ENCODE data around the gene WHRN. TPM values are rescaled to one million over a fixed set of nuclear protein-coding genes. Genes with fewer than 3 reads are reported as not detected.

Gene WHRN
- total and polyA plus RNA-seq, 2 of the 13 experiments (the other 11 are each of a cell fraction or from before 2014, with no cell fraction given): 2.3 to 5.3 TPM

DNA sequence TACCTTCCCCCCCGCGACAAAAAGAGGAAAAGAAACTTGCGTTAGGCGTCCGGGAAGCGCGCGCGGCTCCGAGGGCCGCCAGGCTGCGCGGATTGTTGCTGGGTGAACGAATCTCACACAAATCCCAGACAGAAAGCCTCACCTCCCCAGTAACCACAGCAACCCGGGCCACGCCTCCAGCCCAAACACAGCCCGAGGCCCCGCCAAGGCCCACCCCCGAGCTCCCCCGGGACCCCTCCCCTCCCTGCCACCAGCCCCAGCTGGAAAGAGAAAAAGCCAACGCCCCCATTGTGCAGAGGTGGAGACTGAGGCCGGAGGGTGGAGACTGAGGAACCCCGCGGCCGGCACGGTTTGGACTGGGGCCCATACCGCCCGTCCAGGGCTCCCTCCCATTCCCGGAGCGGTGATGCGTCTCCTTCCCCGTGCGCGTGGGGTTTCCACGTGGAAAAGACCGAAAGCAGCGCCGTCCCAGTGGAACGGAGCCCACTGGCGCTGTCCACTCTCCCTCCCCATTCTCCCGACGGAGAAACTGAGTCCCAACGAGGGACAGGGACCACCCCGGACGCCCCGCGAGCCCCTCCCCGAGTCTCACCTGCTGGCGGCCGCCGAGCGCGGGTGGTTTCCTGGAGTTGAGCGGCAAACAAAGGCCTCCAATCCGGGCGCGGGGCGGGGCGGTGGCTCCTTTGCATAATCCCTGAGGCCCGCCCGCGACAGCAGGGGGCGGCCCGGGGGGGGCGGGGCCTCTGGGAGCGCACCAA is 107.2 kb downstream of the WHRN start (continued):
- TF ChIP-seq ZNF333 (CRISPR knock-in tag; IDR thresholded peaks at IDR 0.05; ENCODE audit: borderline replicate concordance): 0 out of 2 replicates have a peak, but pooled peaks have one; percentile 29
- TF ChIP-seq HMG20B (CRISPR knock-in tag; conservative IDR thresholded peaks at IDR 0.05): 0 out of 2 replicates have a peak, but pooled peaks have one; percentile 31
- TF ChIP-seq SP2 (CRISPR knock-in tag; IDR thresholded peaks at IDR 0.05): peak; percentile 64
- TF ChIP-seq MEF2D (CRISPR knock-in tag; IDR thresholded peaks at IDR 0.05): no peak

DNA sequence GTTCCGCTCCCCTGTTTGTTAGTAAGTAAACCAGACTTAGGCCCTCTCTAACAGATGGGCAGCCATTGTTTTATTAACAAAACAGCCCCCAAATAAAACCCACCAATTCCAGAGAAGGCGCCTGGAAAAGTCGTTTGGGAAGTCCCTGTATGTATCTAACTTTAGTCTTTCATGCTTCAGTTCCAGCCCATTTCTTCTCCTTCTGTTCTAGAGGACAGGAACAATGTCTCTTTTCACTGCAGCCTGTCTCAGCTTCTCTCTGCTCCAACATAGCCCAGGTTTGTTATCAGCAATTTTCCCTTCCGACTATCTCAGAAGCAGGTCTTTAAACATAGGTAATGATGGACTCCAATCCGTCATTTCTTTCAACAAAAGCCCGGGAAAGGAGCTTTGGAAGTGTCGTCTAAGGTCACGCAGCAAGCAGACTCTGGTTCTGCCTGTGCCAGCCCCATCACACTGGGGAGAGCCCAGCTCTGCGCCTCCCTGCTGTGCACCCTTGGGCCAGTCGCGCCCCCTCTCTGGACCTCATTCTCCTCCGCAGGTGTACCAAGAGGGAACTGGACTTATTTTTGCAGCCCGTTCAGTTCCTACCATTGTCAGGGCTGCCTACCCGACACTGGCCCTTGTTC is 107.9 kb downstream of the WHRN start:
- in situ Hi-C loops (cut with HindIII; ENCODE audit: extremely low pct_ligation_motif_present, low pct_unique_long_range_greater_than_20kb) (no loop called here), intact Hi-C loops (cut with micrococcal nuclease; ENCODE audit: unreplicated experiment) (no loop called here)
- H2AFZ ChIP-seq (ENCODE audit: low read length): no peak overlapping the region
- ATAC-seq (peak; percentile 1; the same call in 2 of the 3 replicates), DNase-seq (ENCODE audit: low spot score) (no peak), FAIRE-seq (no peak)
- H3K79me2 ChIP-seq (ENCODE audit: insufficient read depth, low read length): no peaks in the 10 kb centered on the region
- no peaks in the 10 kb centered on the region for H3K9me3 ChIP-seq (ENCODE audit: low read length)
- WGBS (ENCODE audit: low lambda C conversion rate): 34% methylated on average over 14 of the region's 14 CpGs
- ChIA-PET CTCF (ENCODE audit: low intra/inter-chr PET ratio, low total read pairs) (no interaction called here), POLR2A (interaction anchor here (2.0 to 3.0 kb wide), 2 partner anchors 10 to 190 kb away, joined by 5 to 24 read pairs; partner anchors contain the start of genes AKNA and ATP6V1G1)
- H3K27ac ChIP-seq (ENCODE audit: extremely low read length, insufficient read depth, low read length): peak overlapping the region; percentile 18
- peak overlapping the region; percentile 74 to 85 (median 76) for H3K4me3 ChIP-seq (replicated peaks in 1 of 3; ENCODE audit: insufficient read depth in 1 of 3, low read depth in 2 of 3, low read length in 3 of 3)
- TSS peak; percentile 63 for BruUV-seq (replicated peaks)
- no peaks in the 10 kb centered on the region for H3K36me3 ChIP-seq (replicated peaks in 1 of 2; ENCODE audit: control insufficient read depth in 1 of 2, insufficient read depth in 2 of 2, low read length in 2 of 2)
- H3K9ac ChIP-seq (ENCODE audit: insufficient read depth, low read depth, low read length): peak overlapping the region; percentile 64; the same call in 1 of the 2 replicates
- H3K4me1 ChIP-seq (ENCODE audit: insufficient read depth, low read length): peaks cover 53% of the 10 kb centered on the region
- no peaks in the 10 kb centered on the region for H4K20me1 ChIP-seq (ENCODE audit: insufficient read depth, low read length)
- no peaks in the 10 kb centered on the region for H3K27me3 ChIP-seq (ENCODE audit: control insufficient read depth in 1 of 2, insufficient read depth in 2 of 2, low read length in 2 of 2)
- H3K4me2 ChIP-seq (ENCODE audit: low read depth, low read length): peak overlapping the region; percentile 88
- TF ChIP-seq KLF12 (CRISPR knock-in tag; IDR thresholded peaks at IDR 0.05; ENCODE audit: borderline replicate concordance): 0 out of 2 replicates have a peak, but pooled peaks have one; percentile 18
- peak in 1 of 2 experiments; percentile 16; a peak in 1 of 4 replicates for TF ChIP-seq POLR2A (IDR thresholded peaks at IDR 0.05; ENCODE audit: insufficient read depth in 1 of 2, low read depth in 2 of 2, low read length in 2 of 2)
- 0 out of 2 replicates have a peak, but pooled peaks have one; percentile 56 for TF ChIP-seq RCOR2 (CRISPR knock-in tag; IDR thresholded peaks at IDR 0.05)
- TF ChIP-seq RFX5 (IDR thresholded peaks at IDR 0.05; ENCODE audit: low read depth, low read length): no peak
- peak; percentile 99 for TF ChIP-seq ZNF768 (CRISPR knock-in tag; IDR thresholded peaks at IDR 0.05)
- no peak for TF ChIP-seq KDM3A (CRISPR knock-in tag; IDR thresholded peaks at IDR 0.05; ENCODE audit: low read depth)
- TF ChIP-seq ZNF180 (CRISPR knock-in tag; IDR thresholded peaks at IDR 0.05; ENCODE audit: borderline replicate concordance, low read depth): no peak
- TF ChIP-seq, protein P1, sequence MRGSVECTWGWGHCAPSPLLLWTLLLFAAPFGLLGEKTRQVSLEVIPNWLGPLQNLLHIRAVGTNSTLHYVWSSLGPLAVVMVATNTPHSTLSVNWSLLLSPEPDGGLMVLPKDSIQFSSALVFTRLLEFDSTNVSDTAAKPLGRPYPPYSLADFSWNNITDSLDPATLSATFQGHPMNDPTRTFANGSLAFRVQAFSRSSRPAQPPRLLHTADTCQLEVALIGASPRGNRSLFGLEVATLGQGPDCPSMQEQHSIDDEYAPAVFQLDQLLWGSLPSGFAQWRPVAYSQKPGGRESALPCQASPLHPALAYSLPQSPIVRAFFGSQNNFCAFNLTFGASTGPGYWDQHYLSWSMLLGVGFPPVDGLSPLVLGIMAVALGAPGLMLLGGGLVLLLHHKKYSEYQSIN (CRISPR knock-in tag; IDR thresholded peaks at IDR 0.05; ENCODE audit: borderline replicate concordance): no peak
- TF ChIP-seq, protein P2, sequence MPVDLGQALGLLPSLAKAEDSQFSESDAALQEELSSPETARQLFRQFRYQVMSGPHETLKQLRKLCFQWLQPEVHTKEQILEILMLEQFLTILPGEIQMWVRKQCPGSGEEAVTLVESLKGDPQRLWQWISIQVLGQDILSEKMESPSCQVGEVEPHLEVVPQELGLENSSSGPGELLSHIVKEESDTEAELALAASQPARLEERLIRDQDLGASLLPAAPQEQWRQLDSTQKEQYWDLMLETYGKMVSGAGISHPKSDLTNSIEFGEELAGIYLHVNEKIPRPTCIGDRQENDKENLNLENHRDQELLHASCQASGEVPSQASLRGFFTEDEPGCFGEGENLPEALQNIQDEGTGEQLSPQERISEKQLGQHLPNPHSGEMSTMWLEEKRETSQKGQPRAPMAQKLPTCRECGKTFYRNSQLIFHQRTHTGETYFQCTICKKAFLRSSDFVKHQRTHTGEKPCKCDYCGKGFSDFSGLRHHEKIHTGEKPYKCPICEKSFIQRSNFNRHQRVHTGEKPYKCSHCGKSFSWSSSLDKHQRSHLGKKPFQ (CRISPR knock-in tag; IDR thresholded peaks at IDR 0.05; ENCODE audit: insufficient replicate concordance): peak; percentile 33
- TF ChIP-seq ZNF224 (CRISPR knock-in tag; IDR thresholded peaks at IDR 0.05): 0 out of 2 replicates have a peak, but pooled peaks have one; percentile 42
- 0 out of 2 replicates have a peak, but pooled peaks have one; percentile 13 for TF ChIP-seq ELF3 (CRISPR knock-in tag; IDR thresholded peaks at IDR 0.05)
- TF ChIP-seq ZNF629 (CRISPR knock-in tag; conservative IDR thresholded peaks at IDR 0.05): 0 out of 2 replicates have a peak, but pooled peaks have one; percentile 47
- TF ChIP-seq KDM1A (CRISPR knock-in tag; IDR thresholded peaks at IDR 0.05): peak; percentile 48
- TF ChIP-seq ZFP36L2 (CRISPR knock-in tag; IDR thresholded peaks at IDR 0.05): no peak
- TF ChIP-seq, protein P3, sequence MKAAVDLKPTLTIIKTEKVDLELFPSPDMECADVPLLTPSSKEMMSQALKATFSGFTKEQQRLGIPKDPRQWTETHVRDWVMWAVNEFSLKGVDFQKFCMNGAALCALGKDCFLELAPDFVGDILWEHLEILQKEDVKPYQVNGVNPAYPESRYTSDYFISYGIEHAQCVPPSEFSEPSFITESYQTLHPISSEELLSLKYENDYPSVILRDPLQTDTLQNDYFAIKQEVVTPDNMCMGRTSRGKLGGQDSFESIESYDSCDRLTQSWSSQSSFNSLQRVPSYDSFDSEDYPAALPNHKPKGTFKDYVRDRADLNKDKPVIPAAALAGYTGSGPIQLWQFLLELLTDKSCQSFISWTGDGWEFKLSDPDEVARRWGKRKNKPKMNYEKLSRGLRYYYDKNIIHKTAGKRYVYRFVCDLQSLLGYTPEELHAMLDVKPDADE (CRISPR knock-in tag; IDR thresholded peaks at IDR 0.05): no peak

Measured in HepG2 (cell line).